ENCODE data around the gene CADM4. TPM values are rescaled to one million over a fixed set of nuclear protein-coding genes. Genes with fewer than 3 reads are reported as not detected.
"Not testable (repeated sequence)": the region's sequence is repeated elsewhere in the genome, so short reads cannot be mapped to it uniquely, and the experiment has no call there.

Gene CADM4
- total RNA-seq, 1 donor from 2014 or later: 7.1 TPM

GRCh38 chr19:43606569-43607229 is 33.0 kb downstream of the CADM4 start:
- H3K36me3 Mint-ChIP-seq (ENCODE audit: low read depth): peaks cover 6% of the 10 kb centered on the region
- no peak overlapping the region for H3K27ac Mint-ChIP-seq (ENCODE audit: unreplicated experiment)
- H3K9me3 Mint-ChIP-seq (ENCODE audit: low read depth): no peaks in the 10 kb centered on the region
- no peak overlapping the region for H3K4me3 Mint-ChIP-seq (ENCODE audit: unreplicated experiment)
- H3K27me3 Mint-ChIP-seq (ENCODE audit: low read depth): no peaks in the 10 kb centered on the region
- DNase-seq (ENCODE audit: low spot score): no peak
- H3K4me1 Mint-ChIP-seq (ENCODE audit: low read depth): peaks cover 8% of the 10 kb centered on the region
- TF ChIP-seq CTCF (IDR thresholded peaks at IDR 0.05): no peak

DNA sequence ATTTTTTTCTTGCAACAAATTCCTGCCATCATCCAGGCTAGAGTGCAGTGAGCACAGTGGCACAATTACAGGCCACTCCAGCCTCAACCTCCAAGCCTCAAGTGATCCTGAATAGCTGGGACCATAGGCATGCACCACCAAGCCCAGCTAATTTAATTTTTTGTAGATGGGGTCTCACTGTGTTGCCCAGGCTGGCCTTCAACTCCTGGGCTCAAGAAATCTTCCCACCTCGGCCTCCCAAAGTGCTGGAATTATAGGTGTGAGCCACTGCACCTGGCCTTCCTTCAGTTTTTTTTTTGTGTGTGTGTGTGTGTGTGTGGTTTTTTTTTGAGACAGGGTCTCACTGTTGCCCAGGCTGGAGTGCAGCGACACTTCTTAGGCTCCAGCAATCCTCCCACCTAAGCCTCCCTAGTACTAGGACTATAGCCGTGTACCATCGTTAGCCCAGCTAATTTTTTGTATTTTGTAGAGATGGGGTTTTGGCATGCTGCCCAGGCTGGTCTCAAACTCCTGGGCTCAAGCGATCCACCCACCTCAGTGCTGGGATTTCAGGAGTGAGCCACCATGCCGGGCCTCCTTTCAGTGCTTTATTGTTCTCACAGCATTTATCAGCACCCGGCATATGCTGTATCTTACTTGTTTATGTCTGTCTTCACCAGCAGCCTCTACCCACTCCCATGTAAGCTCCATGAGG is 33.6 kb downstream of the CADM4 start:
- Mint-ChIP-seq H3K27me3 (ENCODE audit: low read depth) (no peaks in the 10 kb centered on the region), H3K4me3 (ENCODE audit: unreplicated experiment) (no peak overlapping the region), H3K27ac (ENCODE audit: unreplicated experiment) (no peak overlapping the region), H3K36me3 (ENCODE audit: low read depth) (peaks cover 5% of the 10 kb centered on the region), H3K9me3 (ENCODE audit: low read depth) (no peaks in the 10 kb centered on the region), H3K4me1 (ENCODE audit: low read depth) (peaks cover 7% of the 10 kb centered on the region)
- no peak for TF ChIP-seq CTCF (IDR thresholded peaks at IDR 0.05)
- DNase-seq (ENCODE audit: low spot score): no peak

GRCh38 chr19:43600326-43600725 is 39.3 kb downstream of the CADM4 start:
- H3K4me3 Mint-ChIP-seq (ENCODE audit: unreplicated experiment); DNase-seq (ENCODE audit: low spot score); H3K9me3 Mint-ChIP-seq (ENCODE audit: low read depth); H3K27ac Mint-ChIP-seq (ENCODE audit: unreplicated experiment); H3K27me3 Mint-ChIP-seq (ENCODE audit: low read depth); H3K36me3 Mint-ChIP-seq (ENCODE audit: low read depth): not testable (repeated sequence)
- peaks cover 22% of the 10 kb centered on the region for H3K4me1 Mint-ChIP-seq (ENCODE audit: low read depth)

- TF ChIP-seq CTCF (IDR thresholded peaks at IDR 0.05): peak; percentile 26
- H3K9me3 Mint-ChIP-seq (ENCODE audit: low read depth): no peaks in the 10 kb centered on the region
- peaks cover 22% of the 10 kb centered on the region for H3K4me1 Mint-ChIP-seq (ENCODE audit: low read depth)
- DNase-seq (ENCODE audit: low spot score): no peak
- H3K27ac Mint-ChIP-seq (ENCODE audit: unreplicated experiment): no peak overlapping the region
- no peaks in the 10 kb centered on the region for H3K27me3 Mint-ChIP-seq (ENCODE audit: low read depth)
- peaks cover 2% of the 10 kb centered on the region for H3K36me3 Mint-ChIP-seq (ENCODE audit: low read depth)
- H3K4me3 Mint-ChIP-seq (ENCODE audit: unreplicated experiment): no peak overlapping the region
Observed at GRCh38 chr19:43599635-43600295, 39.9 kb downstream of the CADM4 start.

GRCh38 chr19:43598445-43599240 is 41.0 kb downstream of the CADM4 start:
- no peak overlapping the region for H3K4me3 Mint-ChIP-seq (ENCODE audit: unreplicated experiment)
- no peak for TF ChIP-seq CTCF (IDR thresholded peaks at IDR 0.05)
- no peak for DNase-seq (ENCODE audit: low spot score)
- H3K4me1 Mint-ChIP-seq (ENCODE audit: low read depth): peaks cover 33% of the 10 kb centered on the region
- no peaks in the 10 kb centered on the region for H3K9me3 Mint-ChIP-seq (ENCODE audit: low read depth)
- no peak overlapping the region for H3K27ac Mint-ChIP-seq (ENCODE audit: unreplicated experiment)
- H3K36me3 Mint-ChIP-seq (ENCODE audit: low read depth): peaks cover 5% of the 10 kb centered on the region
- no peaks in the 10 kb centered on the region for H3K27me3 Mint-ChIP-seq (ENCODE audit: low read depth)

All from chondrocyte (in vitro differentiated cells).